HG02885 (cell line): ENCODE measurements around the gene TTC39A.
A peak's percentile ranks its signal among the peaks of the same experiment; 100 is the strongest.

Experiments used
- ATAC-seq: cut with Tn5 transposase; IDR thresholded peaks from one replicate; pipeline ENCODE4 v1.9.1; 2021; ENCODE audit warnings: mild to moderate bottlenecking; ENCODE audit not compliant: unreplicated experiment, poor library complexity

The TTC39A gene

DNA sequence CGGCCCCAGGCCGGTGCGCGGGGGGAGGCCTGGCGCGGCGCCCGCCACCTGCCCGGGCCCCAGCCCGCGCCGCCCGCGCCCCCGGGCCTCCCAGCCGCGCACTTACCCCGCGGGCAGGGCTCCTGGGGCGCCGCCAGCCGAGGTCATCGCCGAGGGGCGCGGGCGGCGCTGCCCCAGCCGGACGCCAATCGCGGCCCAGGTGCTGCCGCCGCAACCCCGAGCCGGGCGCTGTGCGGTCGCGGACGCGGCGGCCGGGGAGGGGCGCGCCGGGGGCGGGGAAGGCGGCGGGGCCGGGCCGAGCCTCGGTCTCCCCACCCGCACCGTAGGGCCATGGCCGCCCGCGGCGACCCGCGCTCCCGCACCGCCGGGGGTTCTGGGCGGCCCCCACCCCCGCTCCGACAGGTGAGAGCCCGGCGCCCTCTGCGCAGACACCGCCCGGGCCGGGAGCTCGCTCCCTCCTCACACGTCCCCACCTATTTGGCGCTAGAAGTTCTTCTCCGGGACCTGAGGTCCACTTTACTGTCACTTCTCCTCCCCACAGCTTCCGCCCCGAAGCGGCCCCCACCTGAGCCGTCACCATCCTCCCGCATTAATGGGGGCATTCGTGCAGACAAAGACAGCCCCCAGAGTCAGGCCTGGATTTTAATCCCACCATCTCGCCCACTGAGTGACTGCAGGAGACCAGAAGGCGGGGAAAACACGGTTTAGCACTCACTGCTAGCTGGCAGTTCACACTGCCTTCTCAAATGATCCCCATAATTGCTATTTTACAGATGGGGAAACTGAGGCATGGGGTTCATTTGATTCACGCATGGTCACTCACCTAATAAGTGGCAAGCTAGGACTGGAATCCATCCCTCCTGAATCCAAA, at the start of gene TTC39A:
Gene TTC39A, minus strand, starts transcription at position 232 of the 871 bp plus-strand sequence. Its CDS starts 85 bp downstream, at position 147.
- no peak for ATAC-seq

DNA sequence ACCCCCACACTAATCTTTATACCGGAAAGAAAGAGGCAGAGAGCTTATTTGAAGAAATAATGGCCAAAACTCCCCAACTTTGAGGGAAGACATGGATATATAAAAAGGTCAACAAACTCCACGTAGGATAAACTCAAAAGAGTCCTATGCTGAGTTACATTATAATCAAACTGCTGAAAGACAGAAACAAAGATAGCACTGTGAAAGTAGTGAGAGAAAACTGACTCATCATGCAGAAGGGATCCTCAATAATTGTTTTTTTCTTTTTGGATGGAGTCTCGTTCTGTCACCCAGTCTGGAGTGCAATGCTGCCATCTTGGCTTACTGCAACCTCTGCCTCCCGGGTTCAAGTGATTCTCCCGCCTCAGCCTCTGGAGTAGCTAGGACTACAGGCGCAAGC, 48.5 kb upstream of the TTC39A start:
- no peak for ATAC-seq

DNA sequence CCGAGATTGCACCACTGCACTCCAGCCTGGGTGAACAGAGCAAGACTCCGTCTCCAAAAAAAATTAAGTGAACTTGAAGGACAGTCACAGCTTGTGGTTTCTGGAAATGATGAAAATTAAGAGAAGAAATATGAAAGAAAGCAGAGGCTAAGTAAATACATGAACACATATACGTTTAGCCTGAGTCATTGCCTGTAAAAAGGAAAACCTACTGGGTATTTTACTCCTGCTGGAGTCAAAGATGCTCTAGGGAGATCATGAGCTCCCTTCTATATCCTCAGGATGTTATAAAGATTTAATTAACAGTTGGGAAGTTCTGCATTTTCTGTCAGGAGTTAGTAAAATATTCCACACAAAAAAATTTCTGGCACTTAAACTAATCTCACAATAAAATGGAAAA, 43.5 kb upstream of the TTC39A start:
- ATAC-seq, result no peak

DNA sequence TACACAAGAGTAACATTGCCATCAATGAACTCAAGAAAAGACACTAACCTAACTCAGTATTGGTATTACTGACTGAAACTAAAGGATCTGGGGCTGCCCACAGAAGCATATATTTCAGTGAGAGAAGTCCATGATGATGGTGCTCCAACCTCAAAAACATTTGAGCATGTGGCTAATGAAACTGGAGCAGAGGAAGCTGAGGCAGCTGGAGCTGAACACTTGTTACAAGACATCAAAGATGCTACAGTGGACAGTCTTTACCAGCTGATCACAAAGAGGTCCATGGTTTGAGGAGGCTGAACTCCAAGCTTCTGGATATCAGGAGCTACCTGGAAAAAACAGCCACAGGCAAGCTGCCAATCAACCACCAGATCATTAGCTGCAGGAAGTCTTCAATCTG, 42.2 kb upstream of the TTC39A start:
- ATAC-seq, result no peak

DNA sequence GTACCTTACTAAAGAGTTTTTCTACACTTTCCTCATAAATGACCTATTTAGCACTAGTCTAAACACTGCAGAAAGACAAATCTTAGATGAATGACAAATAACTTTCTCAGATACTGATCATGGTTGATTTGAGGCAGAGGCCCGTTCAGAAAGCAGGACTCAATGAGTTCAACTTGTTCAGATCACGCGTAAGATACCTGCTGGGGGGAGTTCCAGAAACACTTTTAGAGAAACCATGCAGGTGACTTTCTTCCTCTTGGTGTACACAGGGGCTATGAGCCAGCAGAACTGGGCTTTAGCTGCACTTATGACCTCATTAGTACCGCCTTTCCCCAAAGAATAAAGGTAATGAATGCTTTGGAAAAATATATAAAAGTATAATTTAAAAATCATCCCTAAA, 38.8 kb upstream of the TTC39A start:
- ATAC-seq, result no peak

DNA sequence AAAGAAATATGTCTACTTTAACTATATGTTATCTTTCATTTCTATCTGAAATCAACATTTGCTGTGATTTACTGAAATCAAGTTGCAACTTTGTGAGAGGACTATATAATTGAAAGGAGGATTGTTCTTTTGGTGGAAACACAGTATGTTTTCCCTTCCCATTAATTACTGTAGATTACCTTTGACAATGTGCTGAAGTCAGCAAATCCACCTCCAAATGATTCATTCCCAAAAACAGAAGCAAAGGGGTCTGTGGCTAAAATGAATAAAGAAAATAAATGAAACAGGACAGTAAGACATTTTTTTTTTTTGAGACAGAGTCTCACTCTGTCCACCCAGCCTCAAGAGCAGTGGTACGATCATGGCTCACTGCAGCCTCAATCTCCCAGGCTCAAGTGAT, 35.4 kb upstream of the TTC39A start:
- ATAC-seq, result no peak

DNA sequence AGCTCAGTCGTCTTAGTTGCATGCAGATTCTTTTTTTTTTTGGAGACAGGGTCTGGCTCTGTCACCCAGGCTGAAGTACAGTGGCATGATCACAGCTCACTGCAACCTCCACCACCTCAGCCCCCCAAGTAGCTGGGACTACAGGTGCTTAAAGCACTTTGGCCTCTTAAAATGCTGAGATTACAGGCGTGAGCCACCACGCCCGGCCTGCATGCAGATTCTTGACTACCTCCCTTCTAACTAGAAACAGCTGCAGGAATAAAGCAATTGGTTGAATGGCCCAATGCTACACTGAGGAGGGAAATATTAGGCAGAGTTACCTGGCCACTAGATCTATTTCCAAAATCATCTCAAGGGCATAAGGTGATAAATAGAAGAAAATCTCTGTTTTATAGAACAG, 29.5 kb upstream of the TTC39A start:
- ATAC-seq, result no peak

DNA sequence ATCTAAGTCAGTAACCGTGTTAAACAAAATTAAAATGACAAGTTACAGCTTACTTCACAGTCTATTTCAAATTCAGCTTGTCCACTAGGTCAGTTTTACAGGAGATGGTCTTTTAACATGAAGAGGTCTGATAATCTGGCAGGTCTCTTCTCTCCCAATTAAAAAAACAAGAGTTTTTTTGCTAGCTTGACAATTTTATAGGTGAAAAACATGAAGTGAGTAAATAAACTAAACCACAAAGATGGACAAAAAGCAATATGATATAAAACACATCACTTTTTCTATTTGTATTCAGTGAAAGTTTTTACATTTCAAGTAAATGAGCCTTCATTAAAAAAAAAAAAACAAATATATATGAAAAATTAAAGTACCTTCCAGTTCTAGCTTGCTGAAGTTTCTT, 25.0 kb upstream of the TTC39A start:
- ATAC-seq, result no peak

DNA sequence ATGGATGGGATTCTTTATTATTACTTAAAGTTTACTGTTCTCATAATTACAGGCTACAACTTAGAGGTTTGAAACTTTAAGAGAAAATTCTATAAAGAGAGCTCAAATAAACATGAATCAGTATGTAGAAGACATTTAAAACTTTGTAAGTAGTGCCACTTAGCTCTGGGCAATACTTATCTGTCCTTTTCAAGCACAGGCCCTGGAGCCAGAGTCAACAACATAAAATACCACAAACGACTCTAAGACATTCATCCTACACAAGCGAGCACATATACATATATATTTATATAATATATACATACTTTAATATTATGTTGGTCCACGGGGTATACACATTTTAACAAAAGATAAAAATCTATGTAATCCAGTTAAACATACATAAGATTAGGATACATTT, 24.1 kb upstream of the TTC39A start:
- no peak for ATAC-seq

DNA sequence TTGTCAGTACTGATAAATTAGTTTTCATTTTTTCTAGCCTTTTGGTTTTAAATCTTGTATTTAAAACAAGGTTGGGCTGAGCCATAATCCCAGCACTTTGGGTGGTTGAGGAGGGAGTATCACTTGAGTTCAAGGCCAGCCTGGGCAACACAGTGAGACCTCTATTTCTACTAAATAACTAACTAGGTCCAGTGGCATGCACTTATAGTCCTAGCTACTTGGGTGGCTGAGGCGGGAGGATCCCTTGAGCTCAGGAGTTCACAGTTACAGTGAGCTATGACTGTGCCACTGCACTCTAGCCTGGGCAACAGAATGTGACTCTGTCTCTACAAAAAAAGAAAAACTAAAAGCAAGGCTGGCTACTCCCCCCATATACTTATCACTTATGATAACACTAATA, 21.5 kb upstream of the TTC39A start:
- ATAC-seq, result no peak

DNA sequence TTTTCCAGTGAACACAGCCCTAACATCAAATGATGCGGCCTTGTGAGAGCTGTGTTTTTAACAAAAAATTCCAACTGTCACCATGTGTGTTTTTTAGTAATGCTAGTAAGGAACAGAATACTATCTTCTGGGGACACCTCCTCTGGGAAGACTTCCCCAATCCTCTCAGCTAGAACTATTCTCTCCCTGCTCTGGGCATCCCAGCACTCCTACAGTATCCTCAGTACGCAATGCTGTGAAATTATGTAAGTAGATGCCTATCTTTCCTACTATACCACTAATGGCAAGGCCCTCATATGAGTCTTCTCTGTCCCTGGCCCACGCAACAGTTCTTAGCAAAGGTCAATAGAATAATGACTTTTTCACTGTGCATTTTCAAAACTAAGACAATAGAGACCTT, 19.5 kb upstream of the TTC39A start:
- ATAC-seq, result no peak

DNA sequence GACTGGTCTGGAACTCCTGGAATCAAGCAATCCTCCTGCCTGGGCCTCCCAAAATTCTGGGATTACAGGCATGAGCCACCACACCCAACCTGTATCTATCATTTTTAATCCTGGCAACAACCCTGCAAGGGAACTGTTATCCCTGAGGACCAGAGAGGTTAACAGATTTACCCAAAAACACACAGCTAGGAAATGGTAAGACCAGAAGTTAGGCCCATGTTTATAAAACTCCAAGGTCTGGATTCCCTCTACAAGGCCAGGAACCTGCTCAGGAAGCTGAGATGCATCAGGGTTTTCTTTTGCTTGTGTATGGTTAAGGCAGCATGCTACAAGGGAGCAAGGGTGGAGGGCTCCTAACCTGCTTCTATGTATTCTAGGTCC, 17.8 kb upstream of the TTC39A start:
- ATAC-seq, result no peak

DNA sequence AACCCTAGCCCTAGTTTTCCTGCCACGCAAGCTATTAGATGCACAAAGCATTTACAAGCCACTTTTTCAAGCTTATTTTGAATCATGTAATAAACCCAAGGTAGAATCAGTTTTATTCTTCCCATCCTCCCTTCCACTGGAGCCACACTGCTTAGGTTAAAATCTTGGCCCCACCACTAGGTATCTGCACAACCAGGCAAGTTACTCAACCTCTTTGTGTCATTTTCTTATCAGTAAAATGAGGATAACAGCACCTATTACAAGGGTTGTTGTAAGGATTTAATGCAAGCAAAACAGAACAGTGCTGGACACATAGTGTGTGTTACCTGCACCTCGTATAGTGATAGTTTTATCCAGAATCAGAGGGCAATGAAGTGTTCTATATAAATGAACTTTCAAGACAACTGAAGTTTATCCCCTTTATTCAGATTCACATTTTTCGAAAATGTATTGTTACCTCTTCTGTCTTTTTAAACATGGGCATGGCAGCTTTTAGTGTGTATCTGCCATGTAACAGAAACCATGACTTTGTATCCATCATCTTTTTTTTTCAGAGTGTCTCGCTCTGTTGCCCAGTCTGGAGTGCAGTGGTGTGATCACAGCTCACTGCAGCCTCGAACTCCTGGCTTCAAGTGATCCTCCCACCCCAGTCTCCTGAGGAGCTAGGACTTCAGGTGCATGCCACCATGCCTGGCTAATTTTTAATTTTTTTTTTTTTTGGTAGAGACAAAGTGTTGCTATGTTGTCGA, 17.2 kb upstream of the TTC39A start:
- no peak for ATAC-seq

DNA sequence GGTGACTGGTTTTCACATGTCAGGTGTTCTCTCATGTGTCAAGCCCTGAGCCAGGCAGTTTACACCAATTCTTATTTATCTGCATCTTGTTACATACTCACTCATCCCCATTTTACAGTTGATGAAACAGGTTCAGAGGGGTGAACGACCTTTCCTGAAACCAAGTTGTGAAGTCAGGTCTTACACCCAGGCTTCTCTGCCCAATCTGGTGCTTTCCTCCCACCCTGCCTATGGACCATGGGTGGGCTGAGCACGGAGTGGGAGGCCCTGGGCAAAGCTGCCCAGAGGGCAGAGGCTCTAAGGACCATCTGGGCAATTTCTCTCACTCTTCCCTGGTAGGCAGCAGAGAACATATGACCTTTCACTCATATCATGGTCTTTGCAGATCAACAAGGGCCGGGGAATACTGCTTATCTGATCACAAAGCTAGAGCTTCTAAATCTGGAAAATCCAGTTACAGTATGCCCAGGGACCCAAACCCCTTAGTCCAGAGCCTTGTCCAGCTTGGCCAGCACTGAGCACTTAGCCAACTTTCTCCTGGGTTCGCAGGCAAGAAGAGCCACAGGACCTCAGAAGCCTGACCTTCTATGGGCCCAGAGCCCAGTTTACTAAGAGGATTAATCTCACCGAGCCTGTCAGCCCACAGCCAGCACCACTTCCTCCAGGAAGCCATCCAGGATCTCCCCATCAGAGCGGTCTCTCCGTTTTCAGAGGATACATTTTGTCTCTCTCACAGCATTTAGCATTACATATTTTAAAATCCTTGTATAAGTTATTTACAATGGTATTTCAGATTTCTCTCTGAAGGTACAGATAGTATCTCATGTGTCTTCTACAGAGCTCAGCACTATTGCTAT, 16.0 kb upstream of the TTC39A start:
- no peak for ATAC-seq

DNA sequence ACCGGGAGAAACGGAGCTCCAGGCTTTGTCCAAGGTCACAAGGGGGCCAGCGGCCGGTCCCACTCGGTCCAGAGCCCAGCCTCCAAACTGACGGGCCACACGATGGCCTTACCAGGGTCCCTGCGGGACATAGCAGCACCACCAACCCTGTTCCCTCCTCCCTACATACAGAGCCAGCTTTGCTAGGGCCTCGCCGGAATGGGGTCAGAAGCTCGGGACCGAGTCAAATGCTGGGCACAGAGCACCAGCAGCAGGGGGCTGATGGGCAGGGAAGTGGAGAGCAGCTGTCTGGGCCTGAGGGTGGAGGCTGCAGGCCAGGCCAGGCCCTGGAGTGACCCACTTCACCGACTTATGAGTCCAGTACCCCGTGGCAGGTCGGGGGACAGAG, 14.9 kb upstream of the TTC39A start:
- no peak for ATAC-seq

DNA sequence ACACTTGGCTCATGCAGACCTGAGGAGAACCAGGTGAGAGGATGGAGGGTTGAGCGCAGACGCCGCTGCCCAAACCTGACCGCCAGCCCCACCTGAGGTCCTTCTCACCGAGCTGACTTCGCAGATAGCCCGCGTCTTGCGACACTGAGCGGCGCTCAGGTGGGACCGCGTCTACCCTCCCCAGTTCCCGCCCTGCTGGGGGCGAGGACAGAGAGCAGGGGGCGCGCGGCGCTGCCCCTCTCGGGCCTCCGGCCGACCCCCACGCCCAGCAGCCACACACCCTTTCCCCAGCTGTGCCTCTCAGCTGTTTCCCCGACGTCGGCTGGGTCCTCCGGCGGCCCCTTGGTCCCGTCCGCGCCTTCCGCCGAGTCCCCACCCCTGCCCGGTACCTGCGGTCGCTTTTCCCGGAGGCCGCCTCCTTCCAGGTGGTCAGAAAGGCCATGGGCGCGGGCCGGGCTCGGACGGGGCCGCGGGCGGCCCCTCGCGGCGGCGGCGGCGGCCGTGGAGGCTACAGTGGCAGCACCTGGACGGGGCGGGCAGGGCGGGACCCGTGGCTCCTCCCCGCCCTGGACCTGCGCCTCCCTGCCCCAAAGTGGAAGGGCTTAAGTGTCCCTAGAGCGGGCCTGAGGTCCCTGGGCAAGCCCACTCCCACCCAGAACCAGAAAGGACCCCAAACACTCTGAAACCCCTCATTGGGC, 14.4 kb upstream of the TTC39A start:
- no peak for ATAC-seq

DNA sequence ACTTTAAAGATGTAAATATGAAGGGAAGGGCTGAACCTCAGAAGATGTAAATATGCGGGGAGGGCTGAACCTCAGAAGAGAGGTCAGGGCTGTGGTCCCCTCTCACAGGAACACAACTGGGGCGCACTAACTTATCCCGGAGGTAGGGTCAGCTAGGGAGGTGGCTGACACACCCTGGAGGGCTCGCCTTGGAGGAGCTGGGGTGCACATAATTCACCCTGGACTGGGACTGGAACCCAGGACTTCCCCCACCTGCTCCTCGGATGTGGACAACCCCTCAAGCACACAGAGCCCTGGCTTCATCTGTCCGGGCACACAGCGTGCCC, 13.9 kb upstream of the TTC39A start:
- ATAC-seq, result no peak

DNA sequence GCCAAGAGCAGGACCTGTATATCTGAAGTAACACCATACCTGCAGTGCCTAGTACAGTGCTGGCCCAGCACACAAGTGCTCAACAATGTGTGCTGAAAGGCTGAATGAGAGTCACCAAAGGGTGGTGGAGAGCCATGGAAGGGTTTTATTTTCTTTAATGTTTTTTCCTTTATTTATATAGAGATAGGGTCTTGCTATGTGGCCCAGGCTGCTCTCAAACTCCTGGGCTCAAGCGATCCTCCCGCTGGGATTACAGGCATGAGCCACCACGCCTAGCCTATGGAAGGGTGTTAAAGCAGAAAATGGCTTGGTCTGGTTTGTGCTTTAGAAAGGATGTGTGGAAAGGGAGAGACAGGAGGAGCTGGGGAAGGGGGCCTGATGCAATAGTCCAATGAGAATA, 13.3 kb upstream of the TTC39A start:
- ATAC-seq, result no peak

DNA sequence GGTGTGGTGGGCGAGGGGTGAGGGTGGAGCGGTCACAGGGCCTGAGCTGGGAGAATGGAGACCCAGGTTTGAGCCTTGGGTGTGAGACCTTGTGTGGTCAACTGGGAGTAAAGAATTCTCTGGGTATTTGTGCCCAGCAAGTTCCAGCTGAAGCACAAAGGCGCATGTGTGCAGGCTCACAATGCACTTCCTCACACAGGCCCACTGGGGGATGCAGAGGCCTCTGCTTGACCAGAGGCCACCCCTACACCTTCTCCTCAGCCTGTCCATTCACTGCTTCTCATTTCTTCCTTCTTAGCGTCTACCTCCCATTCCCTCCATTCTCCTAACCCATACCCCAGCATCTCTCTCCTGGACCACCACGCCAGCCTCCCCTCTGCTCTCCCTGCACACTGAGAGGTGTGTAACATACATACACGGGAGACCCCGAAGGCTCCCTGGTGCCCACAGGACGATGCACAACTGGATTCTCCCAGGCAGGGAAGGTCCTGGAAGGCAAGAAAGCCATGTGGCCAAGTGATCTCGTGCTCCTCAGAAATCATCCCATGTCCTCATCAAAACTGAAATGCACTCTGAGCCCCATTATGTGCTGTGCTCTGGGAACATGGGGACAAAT, 12.3 kb upstream of the TTC39A start:
- ATAC-seq, result no peak

DNA sequence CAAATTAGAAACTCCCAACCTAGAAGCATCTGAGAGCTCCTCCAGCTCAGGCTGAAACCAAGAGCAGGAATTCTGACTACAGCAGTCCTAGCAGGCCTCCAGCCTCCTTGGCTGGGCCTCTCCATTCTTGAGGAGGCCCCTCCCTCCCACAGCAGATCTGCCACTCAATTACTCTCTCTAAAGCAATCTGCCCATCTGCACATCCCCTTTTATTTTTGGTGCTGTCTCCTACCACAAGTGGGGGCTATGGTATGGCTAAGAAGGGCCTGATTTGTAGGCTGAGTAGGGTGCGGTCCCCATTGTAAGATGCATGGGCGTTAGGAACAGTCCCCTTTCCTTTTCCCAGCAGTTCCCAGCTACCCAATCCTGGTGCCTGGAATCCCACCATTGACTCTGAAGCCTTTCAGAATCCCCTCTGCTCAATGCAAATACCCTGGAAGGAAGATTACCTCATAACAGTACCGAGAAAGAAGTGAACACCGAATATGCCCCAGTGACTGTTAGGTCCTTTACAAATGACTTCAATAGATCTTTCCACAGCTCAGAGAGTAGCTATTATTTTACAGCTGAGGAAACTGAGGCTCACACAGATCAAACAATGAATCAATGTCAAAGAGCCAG, 11.6 kb upstream of the TTC39A start:
- peak; percentile 75 for ATAC-seq
